DND-41 (cell line): ENCODE data around the gene AMPD3.
A peak's percentile ranks its signal among the peaks of the same experiment; 100 is the strongest.

Source experiments
- ATAC-seq: fragments of 200-7000 bp; cut with Tn5 transposase; 3 replicates; pipeline ENCODE4 v1.9.1; 2021; ENCODE audit warnings: low read depth; ENCODE audit not compliant: insufficient read depth
- DNase-seq: peaks from one replicate; pipeline ENCODE4 v3.0.0-alpha.2; 2020
- H2AFZ ChIP-seq: 2 replicates; pipeline ENCODE4 v1.6.0; 2012; ENCODE audit warnings: low read depth, low read length
- H3K27ac ChIP-seq: 2 replicates; pipeline ENCODE4 v1.5.1; 2012; ENCODE audit warnings: low read length, inconsistent platforms
- H3K27me3 ChIP-seq: fragments of 200-600 bp; sonication (generic); 2 replicates; pipeline ENCODE4 v1.6.0; 2012; ENCODE audit warnings: low read length, mild to moderate bottlenecking, inconsistent platforms; ENCODE audit not compliant: insufficient read depth, poor library complexity
- H3K36me3 ChIP-seq: 2 replicates; pipeline ENCODE4 v1.5.1; 2012; ENCODE audit warnings: low read length, inconsistent platforms; ENCODE audit not compliant: insufficient read depth
- H3K4me1 ChIP-seq: 2 replicates; pipeline ENCODE4 v1.5.1; 2012; ENCODE audit warnings: mild to moderate bottlenecking, low read length; ENCODE audit not compliant: insufficient read depth
- H3K4me2 ChIP-seq: 2 replicates; pipeline ENCODE4 v1.6.0; 2012; ENCODE audit warnings: mild to moderate bottlenecking, moderate library complexity, low read length, inconsistent platforms; ENCODE audit not compliant: insufficient read depth
- H3K4me3 ChIP-seq, 2 experiments: fragments of 200-600 bp in 1 of 2; shearing (Covaris generic) in 1 of 2; 2 replicates each; pipeline ENCODE4 v1.5.1; 2012 to 2016; ENCODE audit warnings: inconsistent platforms in 2 of 2, low read length in 2 of 2, mild to moderate bottlenecking in 2 of 2, low read depth in 1 of 2, moderate library complexity in 1 of 2
- H3K79me2 ChIP-seq: 2 replicates; pipeline ENCODE4 v1.6.0; 2012; ENCODE audit warnings: low read length, inconsistent platforms; ENCODE audit not compliant: insufficient read depth
- H3K9ac ChIP-seq: 2 replicates; pipeline ENCODE4 v1.6.0; 2012; ENCODE audit warnings: low read depth, mild to moderate bottlenecking, inconsistent platforms, low read length, moderate library complexity
- H3K9me3 ChIP-seq: 2 replicates; pipeline ENCODE4 v1.5.1; 2012; ENCODE audit warnings: low read length, moderate library complexity, mild to moderate bottlenecking, inconsistent platforms; ENCODE audit not compliant: insufficient read depth, severe bottlenecking
- H4K20me1 ChIP-seq: 2 replicates; pipeline ENCODE4 v1.6.0; 2012; ENCODE audit warnings: low read length; ENCODE audit not compliant: insufficient read depth
- EZH2 ChIP-seq: IDR thresholded peaks from 3 replicates; pipeline ENCODE4 v1.6.1; 2012; ENCODE audit warnings: borderline replicate concordance, low read depth, mild to moderate bottlenecking, moderate library complexity, low read length, inconsistent platforms; ENCODE audit not compliant: severe bottlenecking
- TF ChIP-seq, protein P1 (sequence below): IDR thresholded peaks from 2 replicates; pipeline ENCODE4 v1.5.1; 2012; ENCODE audit warnings: borderline replicate concordance, low read length, moderate library complexity, mild to moderate bottlenecking; ENCODE audit not compliant: poor library complexity, severe bottlenecking; ENCODE audit errors: extremely low read depth

The AMPD3 gene

DNA sequence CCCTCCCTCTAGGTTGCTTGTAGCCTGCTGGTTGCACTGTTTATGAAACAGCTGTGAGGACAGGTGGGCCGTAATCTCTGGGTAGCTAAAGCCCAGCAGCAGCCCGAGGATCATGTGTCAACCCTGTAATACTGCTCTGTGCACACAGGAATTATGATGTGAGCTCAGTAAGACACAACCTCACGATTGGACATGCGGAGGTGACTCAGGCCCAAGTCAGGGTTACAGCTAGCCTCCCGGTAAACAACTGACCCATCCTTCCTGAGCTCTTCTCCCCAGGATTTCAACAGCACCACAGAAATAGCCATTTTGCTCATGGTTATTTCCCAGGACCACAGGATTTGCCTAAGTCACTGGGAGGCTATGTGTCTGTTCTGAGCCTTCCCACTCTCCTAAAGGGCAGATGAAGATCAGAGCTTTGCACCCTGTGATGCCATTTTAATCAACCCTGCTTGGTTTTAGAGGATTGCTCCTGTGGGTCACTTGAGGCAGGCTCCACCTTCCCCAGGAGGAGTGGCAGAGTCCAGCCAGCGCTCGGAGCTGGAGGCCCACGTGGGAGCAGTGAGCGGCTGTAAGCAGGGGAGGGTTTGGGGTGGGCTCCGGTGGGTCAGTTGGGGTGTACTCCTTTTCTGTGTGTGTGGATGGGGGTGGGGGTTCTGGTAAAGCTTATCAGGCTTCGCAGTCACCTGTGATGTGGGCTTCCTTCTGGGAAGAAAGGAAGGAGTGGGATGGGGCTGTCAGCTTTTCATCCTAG, at the start of gene AMPD3:
AMPD3 (plus strand) TSS at position 387 of the 754 bp plus-strand sequence. CDS start 6,256 bp downstream, outside the sequence.
- H3K27ac ChIP-seq: peak within 1 kb of the TSS; percentile 90
- H3K4me1 ChIP-seq: peaks cover 55% of the 10 kb centered on the region
- H3K9ac ChIP-seq: peak within 1 kb of the TSS; percentile 61
- DNase-seq: no peak
- no peaks in the 10 kb centered on the region for H4K20me1 ChIP-seq
- TF ChIP-seq, protein P1, sequence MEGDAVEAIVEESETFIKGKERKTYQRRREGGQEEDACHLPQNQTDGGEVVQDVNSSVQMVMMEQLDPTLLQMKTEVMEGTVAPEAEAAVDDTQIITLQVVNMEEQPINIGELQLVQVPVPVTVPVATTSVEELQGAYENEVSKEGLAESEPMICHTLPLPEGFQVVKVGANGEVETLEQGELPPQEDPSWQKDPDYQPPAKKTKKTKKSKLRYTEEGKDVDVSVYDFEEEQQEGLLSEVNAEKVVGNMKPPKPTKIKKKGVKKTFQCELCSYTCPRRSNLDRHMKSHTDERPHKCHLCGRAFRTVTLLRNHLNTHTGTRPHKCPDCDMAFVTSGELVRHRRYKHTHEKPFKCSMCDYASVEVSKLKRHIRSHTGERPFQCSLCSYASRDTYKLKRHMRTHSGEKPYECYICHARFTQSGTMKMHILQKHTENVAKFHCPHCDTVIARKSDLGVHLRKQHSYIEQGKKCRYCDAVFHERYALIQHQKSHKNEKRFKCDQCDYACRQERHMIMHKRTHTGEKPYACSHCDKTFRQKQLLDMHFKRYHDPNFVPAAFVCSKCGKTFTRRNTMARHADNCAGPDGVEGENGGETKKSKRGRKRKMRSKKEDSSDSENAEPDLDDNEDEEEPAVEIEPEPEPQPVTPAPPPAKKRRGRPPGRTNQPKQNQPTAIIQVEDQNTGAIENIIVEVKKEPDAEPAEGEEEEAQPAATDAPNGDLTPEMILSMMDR: no peak
- TF ChIP-seq EZH2: no peak
- peak within 1 kb of the TSS; percentile 79 for H2AFZ ChIP-seq
- no peaks in the 10 kb centered on the region for H3K9me3 ChIP-seq
- H3K36me3 ChIP-seq: no peaks in the 10 kb centered on the region
- H3K79me2 ChIP-seq: peaks cover 23% of the 10 kb centered on the region
- no peak for ATAC-seq
- H3K27me3 ChIP-seq: peaks cover 4% of the 10 kb centered on the region
- peak within 1 kb of the TSS; percentile 21 to 72; a peak in 3 of 4 replicates for H3K4me3 ChIP-seq
- H3K4me2 ChIP-seq: peak within 1 kb of the TSS; percentile 96

DNA sequence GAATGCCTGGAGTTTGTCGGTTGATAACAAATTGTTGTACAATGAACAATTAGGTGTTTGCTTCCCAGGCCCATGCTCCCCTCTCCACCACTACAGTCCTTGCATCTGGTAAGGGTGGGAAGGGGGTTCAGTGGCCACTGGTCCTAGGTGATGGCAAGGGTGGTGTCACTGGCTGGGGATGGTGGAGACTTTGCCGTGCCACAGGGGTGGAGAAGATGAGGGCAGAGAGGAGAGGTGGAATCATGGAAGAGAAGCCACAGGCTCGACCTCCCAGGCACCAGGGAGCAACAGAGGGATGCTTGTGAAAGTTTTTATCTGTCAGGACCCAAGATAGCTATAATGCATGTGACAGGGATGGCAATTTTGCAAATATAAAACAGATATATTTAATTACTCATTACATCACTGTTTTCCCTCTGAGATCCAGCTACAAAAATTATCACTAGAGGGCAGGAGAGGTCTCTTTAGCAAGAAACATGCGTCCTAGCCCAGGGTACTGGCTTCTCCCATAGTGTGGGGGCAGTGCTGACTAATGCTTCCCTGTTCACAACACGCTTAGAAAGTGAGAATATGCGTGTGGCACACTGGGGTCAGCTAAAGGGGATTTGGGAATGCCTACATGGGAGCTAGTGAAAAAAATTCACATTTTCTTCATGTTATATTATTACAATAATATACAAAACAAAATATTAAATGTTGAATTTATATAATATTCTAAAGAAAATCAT, 49.0 kb upstream of the AMPD3 start:
- H3K9me3 ChIP-seq: no peaks in the 10 kb centered on the region
- H4K20me1 ChIP-seq: 0 out of 2 replicates have a peak, but pooled peaks cover 3% of the 10 kb centered on the region
- H3K27me3 ChIP-seq: no peaks in the 10 kb centered on the region
- H2AFZ ChIP-seq: no peak overlapping the region
- ATAC-seq (peak; percentile 96), DNase-seq (peak; percentile 72)
- H3K4me3 ChIP-seq: no peak overlapping the region
- H3K4me1 ChIP-seq: no peaks in the 10 kb centered on the region; the same call in 1 of the 2 replicates
- H3K9ac ChIP-seq: no peak overlapping the region
- no peaks in the 10 kb centered on the region for H3K79me2 ChIP-seq
- TF ChIP-seq EZH2: no peak
- TF ChIP-seq, protein P1: peak; percentile 86
- no peak overlapping the region for H3K4me2 ChIP-seq
- H3K36me3 ChIP-seq: no peaks in the 10 kb centered on the region
- H3K27ac ChIP-seq: no peak overlapping the region

DNA sequence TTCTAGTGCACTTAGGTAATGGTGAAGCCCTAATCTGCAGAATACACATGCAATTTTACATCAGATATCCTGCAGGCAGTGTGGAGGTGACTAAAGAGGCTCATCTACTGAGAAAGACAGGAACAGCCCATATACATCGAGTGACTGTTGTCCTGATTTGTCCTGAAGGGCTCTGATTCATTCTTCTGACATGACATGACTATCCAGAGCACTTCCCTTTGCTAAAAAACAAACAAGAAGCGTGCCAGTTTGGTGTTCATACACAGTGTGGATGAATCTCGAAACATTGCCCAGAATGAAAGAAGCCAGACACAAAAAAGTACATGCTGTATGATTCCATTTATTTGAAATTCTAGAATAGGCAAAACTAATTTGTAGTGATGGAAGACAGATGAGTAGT, 48.0 kb upstream of the AMPD3 start:
- no peak overlapping the region for H3K9ac ChIP-seq
- H3K4me2 ChIP-seq: no peak overlapping the region
- H3K79me2 ChIP-seq: no peaks in the 10 kb centered on the region
- ATAC-seq (no peak), DNase-seq (no peak)
- no peaks in the 10 kb centered on the region; the same call in 1 of the 2 replicates for H3K4me1 ChIP-seq
- H2AFZ ChIP-seq: no peak overlapping the region
- TF ChIP-seq, protein P1: no peak
- no peak for TF ChIP-seq EZH2
- 0 out of 2 replicates have a peak, but pooled peaks cover 3% of the 10 kb centered on the region for H4K20me1 ChIP-seq
- H3K9me3 ChIP-seq: no peaks in the 10 kb centered on the region
- H3K4me3 ChIP-seq: no peak overlapping the region
- no peaks in the 10 kb centered on the region for H3K27me3 ChIP-seq
- H3K27ac ChIP-seq: no peak overlapping the region
- H3K36me3 ChIP-seq: no peaks in the 10 kb centered on the region
